HG03442 (cell line): ENCODE measurements around the gene CHCHD3.
"Not testable (repeated sequence)": the region's sequence is repeated elsewhere in the genome, so short reads cannot be mapped to it uniquely, and the experiment has no call there.

Experiments
- ATAC-seq: cut with Tn5 transposase; IDR thresholded peaks from one replicate; pipeline ENCODE4 v1.9.1; 2021; ENCODE audit warnings: mild to moderate bottlenecking, moderate library complexity; ENCODE audit not compliant: unreplicated experiment

The CHCHD3 gene

GRCh38 chr7:132965951-132966350 is 115.9 kb downstream of the CHCHD3 start:
- ATAC-seq, result no peak

- no peak for ATAC-seq
These were observed 117.0 kb downstream of the CHCHD3 start for GRCh38 chr7:132964876-132965275.

GRCh38 chr7:132959891-132960290 is 122.0 kb downstream of the CHCHD3 start:
- ATAC-seq, result no peak

GRCh38 chr7:132956556-132956955 is 125.3 kb downstream of the CHCHD3 start:
- no peak for ATAC-seq

GRCh38 chr7:132953468-132953867 is 128.4 kb downstream of the CHCHD3 start:
- no peak for ATAC-seq

- no peak for ATAC-seq
These were observed 131.2 kb downstream of the CHCHD3 start for GRCh38 chr7:132950725-132951124.

GRCh38 chr7:132947011-132947410 is 134.9 kb downstream of the CHCHD3 start:
- no peak for ATAC-seq

- no peak for ATAC-seq
These were observed 137.1 kb downstream of the CHCHD3 start for GRCh38 chr7:132944774-132945173.

- no peak for ATAC-seq
These were observed 138.2 kb downstream of the CHCHD3 start for GRCh38 chr7:132943645-132944044.

- no peak for ATAC-seq
These were observed 139.2 kb downstream of the CHCHD3 start for GRCh38 chr7:132942701-132943100.

GRCh38 chr7:132941905-132942304 is 140.0 kb downstream of the CHCHD3 start:
- no peak for ATAC-seq

- ATAC-seq, result no peak
These were observed 140.5 kb downstream of the CHCHD3 start for GRCh38 chr7:132941428-132941827.

- ATAC-seq, result no peak
These were observed 141.8 kb downstream of the CHCHD3 start for GRCh38 chr7:132940084-132940483.

- no peak for ATAC-seq
These were observed 142.4 kb downstream of the CHCHD3 start for GRCh38 chr7:132939495-132939894.

- ATAC-seq, result no peak
These were observed 144.6 kb downstream of the CHCHD3 start for GRCh38 chr7:132937286-132937685.

GRCh38 chr7:132935608-132936007 is 146.3 kb downstream of the CHCHD3 start:
- ATAC-seq, result no peak

GRCh38 chr7:132934017-132934416 is 147.9 kb downstream of the CHCHD3 start:
- no peak for ATAC-seq

GRCh38 chr7:132933072-132933458 is 148.8 kb downstream of the CHCHD3 start:
- no peak for ATAC-seq

- ATAC-seq, result no peak
These were observed 149.4 kb downstream of the CHCHD3 start for GRCh38 chr7:132932296-132933071.

- ATAC-seq, result no peak
These were observed 151.0 kb downstream of the CHCHD3 start for GRCh38 chr7:132930881-132931280.

- ATAC-seq, result not testable (repeated sequence)
These were observed 151.9 kb downstream of the CHCHD3 start for GRCh38 chr7:132929944-132930343.

- no peak for ATAC-seq
These were observed 162.1 kb downstream of the CHCHD3 start for GRCh38 chr7:132919771-132920170.

GRCh38 chr7:132915647-132916046 is 166.2 kb downstream of the CHCHD3 start:
- no peak for ATAC-seq
